ENCODE results near the gene OVCA2.

The OVCA2 gene

DNA sequence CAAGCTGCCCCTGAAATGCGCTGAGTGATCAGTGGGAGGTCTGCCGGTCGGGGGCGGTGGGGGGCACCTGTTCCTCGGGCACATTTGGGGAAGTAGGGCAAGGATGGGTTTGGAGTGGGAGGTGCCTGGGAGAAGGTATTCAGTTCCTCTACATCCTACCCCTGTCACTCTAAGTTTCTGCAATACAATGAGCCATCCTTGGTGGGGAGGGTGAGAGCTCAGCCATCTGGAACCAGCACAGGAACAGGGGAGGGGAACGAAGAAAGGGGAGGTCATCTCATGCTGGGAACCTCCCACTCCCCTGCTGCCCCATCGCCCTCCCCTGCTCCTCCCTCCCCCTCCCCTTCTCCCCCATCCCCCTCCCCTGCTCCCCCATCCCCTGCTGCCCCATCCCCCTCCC, 7.7 kb upstream of the OVCA2 start:
- no peak for DNase-seq (ENCODE audit: low read depth in 3 of 3)

DNA sequence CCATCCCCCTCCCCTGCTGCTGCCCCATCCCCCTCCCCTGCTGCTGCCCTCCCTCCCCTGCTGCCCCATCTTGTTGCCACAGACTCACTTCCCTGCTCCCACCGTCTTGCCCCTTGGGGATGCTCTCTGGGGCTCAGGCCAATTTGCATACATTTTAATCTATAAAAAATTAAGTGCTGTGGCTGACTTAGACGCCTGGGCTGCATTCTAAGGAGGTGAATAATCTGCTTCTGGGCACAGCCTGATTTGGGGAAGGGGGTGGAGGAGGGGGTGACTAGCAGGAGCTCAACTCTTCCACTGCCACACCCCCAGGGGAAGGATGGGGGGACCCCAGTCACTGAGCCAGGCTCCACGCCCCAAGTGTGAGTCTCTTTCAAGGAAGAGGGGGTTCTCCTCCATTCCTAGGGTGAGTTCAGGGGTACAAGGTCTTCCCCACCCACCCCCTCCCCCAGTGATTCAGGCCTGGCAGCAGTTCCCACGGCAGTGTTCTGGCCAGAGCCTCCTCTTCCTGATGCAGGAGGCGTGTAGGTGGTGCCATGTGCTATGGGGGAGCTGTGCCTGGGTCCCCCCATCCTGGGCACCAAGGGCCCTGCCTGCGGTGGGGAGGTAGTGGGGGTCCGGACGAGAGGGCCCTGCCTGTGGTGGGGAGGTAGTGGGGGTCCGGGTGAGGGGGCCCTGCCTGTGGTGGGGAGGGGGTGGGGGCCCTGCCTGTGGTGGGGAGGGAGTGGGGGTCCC, 6.8 kb upstream of the OVCA2 start:
- DNase-seq (ENCODE audit: low read depth in 3 of 3), result no peak

DNA sequence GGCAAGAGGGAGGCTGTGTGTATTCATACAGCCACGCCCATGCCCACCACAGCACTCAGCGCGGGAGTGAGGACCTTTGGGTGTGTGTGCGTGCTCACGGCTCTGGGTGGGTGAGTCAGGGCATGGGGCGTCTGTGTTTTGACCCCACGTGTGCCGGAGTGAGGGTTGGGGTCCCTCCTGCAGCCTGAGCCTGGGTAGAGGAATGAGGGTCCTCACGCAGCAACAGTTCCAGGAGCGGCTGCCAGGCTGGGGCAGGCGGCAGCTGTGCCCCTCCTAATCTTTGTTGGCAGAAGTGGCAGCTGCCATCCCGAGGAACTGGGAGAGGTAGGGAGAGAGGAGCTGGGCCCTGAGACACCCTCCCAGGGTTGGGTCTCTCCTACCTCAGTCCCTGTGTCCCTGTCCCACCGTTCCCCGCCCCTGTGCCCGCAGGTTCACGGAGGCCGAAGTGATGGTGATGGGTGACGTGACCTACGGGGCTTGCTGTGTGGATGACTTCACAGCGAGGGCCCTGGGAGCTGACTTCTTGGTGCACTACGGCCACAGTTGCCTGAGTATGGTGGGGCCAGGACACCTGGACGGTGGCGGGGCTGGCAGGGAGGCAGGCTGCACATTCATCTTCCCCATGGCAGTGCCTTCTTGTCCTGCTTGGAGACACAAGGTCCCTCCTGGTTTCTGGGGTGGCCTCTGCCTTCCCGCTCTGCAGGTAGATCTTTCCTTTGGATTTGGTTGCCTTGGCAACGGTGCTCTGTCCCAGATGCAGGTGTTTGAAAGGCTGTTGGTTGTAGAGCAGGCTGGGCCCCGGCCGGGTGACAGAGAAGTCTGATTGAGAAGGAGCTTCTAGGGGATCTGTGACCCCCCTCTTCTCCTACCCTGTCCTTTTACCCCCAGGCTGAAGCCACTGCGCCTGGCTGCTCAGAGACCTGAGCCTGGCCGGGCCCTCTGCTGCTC, 6.0 kb upstream of the OVCA2 start:
- DNase-seq (ENCODE audit: low read depth in 3 of 3), result no peak

DNA sequence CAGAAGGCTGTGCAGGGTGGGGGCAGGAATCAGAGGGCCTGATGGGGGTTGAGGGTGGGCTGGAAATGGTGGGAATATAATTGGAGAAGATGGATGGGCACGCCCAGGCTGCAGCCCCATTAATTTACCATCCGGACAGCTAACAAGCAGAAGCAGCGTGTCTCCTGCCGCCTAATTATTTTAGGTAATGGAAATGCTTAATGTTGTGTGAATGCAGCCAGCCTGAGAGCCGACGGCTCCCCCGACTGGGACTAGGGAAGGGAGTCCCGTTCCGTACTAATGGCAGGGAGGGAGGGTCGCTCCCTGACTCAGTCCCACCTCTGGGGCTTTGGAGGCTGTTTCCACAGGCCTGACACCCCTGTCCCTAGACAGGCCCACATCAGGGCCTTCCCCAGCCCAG, 4.7 kb upstream of the OVCA2 start:
- DNase-seq (ENCODE audit: low read depth in 3 of 3), result no peak

DNA sequence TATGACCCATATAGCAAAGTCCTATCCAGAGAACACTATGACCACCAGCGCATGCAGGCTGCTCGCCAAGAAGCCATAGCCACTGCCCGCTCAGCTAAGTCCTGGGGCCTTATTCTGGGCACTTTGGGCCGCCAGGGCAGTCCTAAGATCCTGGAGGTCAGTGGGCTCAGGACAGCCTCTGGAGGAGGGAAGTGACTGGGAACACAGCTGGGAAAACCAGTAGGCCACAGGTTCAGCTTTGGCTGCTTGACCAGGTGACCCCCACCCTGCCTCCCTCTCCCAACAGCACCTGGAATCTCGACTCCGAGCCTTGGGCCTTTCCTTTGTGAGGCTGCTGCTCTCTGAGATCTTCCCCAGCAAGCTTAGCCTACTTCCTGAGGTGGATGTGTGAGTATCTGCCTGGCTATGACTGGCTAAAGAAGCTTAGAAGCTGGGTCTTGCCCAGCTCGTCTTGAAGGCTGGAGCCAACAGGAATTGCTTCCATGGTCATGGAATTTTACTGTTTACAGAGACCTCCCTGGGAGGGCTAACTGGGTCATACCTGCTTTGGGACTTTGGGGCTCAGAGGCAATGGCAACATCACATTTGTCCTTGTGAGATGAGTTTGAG, 1.5 kb upstream of the OVCA2 start:
- no peak for DNase-seq (ENCODE audit: low read depth in 3 of 3)

DNA sequence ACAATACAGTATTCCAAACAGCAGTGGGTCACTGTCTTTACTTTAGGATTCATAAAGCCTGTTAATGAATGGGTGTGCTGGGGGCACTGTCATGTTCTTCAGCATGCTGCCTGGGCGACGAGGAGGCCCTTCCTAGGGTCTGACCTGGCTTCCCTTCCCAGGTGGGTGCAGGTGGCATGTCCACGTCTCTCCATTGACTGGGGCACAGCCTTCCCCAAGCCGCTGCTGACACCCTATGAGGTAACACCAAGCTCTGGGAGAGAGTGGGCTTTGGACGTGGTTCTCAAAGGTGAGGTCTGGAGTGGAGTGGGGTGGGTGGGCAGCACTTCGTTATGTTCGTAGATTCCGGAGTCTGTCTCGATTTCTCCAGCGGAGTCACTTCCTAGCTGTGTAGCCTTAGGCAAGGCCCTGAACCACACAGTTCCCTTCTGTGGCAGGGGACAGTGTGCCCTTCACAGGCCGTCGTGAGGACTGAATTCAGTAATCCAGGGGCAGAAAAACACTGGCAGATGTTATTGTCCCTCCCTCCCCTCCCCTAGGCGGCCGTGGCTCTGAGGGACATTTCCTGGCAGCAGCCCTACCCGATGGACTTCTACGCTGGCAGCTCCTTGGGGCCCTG, 771 bp upstream of the OVCA2 start:
- no peak for DNase-seq (ENCODE audit: low read depth in 3 of 3)

DNA sequence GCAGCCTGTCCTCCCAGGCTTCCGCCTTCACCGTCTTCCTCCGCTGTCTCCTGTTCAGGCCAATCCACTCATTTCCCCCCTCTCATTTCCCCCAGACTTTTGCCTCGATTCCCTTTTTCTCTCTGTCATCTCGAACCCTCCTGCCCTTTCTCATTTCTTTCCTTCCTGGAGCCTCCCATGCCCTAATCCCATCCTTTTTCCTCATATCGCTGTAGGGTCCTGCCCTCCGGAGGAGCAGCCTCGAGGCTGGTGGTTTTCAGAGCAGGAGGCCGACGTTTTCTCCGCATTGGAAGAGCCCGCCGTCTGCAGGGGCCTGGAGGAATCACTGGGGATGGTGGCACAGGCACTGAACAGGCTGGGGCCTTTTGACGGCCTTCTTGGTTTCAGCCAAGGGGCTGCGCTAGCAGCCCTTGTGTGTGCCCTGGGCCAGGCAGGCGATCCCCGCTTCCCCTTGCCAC, 597 bp downstream of the OVCA2 start:
- DNase-seq (ENCODE audit: low read depth in 3 of 3), result no peak

DNA sequence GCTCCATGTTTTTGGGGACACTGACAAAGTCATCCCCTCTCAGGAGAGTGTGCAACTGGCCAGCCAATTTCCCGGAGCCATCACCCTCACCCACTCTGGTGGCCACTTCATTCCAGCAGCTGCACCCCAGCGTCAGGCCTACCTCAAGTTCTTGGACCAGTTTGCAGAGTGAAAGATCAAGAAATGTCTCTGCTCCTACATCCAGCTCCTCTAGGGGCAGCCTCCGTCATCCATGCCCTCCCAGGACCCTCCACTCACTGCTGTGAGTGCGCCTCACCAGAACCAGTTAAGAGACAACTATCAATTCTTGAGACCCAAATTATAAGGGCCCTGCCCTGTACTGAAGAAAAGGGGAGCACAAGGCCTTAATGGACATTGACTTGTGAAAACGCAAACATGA, 1.1 kb downstream of the OVCA2 start:
- no peak for DNase-seq (ENCODE audit: low read depth in 3 of 3)

DNA sequence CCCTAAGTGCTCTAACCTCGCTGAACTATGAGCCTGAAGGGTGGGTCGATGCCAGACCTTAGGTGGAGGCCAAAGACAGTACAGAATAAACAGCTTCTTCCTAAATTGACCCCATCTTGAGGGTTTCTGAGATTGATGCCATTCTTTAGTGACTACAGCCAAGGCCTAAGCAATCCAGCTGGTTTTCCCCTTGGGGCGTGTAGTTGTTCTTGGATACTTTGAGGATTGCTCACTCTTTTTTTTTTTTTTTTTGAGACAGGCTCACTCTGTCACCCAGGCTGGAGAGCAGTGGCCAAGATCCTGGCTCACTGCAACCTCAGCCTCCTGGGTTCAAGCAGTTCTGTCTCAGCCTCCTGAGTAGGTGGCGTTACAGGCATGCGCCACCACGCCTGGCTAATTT, 2.0 kb downstream of the OVCA2 start:
- DNase-seq (ENCODE audit: low read depth in 3 of 3), result no peak

DNA sequence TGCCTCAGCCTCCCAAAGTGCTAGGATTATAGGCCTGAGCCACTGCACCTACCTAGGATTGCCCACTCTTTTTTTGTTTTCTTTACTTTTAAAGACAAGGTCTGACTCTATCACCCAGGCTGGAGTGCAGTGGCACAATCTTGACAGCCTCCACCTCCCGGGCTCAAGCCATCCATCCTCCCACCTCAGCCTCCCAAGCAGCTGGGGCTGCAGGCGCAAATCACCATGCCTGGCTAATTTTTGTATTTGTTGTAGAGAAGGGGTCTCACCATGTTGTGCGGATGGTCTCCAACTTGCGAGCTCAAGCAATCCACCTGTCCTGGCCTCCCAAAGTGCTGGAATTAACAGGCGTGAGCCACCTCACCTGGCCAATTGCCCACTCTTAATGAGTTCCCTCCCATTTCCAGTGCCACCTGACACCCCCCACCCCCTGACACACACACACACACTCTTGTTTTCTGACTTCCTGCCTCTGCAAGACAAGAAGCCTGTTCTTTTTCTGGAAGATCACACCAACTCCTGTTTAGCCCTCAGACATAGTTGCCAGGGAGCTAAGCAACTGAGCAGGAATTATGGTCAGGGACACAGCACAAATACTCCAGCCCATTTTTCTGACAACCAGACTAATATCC, 2.6 kb downstream of the OVCA2 start:
- DNase-seq (ENCODE audit: low read depth in 3 of 3), result no peak

DNA sequence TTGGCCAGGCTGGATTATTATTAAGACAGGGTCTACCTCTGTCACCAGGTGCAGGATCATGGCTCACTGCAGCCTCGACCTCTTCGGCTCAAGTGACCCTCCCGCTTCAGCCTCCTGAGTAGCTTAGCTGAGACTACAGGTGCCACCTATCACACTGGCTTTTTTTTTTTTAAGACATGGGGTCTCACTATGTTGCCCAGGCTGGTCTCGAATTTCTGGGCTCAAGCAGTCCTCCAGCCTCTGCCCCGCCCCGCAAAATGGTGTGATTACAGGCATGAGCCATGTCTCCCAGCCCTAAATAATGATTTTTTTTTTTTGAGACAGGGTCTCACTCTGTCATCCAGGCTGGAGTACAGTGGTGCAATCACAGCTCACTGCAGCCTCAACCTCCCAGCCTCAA, 5.8 kb downstream of the OVCA2 start:
- DNase-seq (ENCODE audit: low read depth in 3 of 3), result no peak

DNA sequence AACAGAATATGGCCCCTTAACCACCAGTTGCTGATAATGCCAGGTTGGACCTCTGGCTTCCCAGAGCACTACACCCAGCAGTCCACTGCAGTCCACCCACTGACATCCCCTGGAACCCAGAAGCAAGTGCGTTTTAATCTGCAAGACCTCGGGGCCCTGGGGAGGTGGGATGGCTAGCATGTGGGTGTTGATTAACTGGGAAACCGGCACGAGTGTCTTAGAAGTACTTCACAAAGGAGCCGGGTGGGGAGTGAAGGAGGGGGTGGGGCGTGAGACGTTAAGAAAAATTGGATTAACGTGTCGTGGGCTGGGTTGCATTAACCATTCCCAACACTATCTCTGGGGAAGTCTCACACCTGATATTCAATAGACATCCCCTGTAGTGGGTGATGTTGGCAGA, 7.0 kb downstream of the OVCA2 start:
- DNase-seq (ENCODE audit: low read depth in 3 of 3), result no peak

DNA sequence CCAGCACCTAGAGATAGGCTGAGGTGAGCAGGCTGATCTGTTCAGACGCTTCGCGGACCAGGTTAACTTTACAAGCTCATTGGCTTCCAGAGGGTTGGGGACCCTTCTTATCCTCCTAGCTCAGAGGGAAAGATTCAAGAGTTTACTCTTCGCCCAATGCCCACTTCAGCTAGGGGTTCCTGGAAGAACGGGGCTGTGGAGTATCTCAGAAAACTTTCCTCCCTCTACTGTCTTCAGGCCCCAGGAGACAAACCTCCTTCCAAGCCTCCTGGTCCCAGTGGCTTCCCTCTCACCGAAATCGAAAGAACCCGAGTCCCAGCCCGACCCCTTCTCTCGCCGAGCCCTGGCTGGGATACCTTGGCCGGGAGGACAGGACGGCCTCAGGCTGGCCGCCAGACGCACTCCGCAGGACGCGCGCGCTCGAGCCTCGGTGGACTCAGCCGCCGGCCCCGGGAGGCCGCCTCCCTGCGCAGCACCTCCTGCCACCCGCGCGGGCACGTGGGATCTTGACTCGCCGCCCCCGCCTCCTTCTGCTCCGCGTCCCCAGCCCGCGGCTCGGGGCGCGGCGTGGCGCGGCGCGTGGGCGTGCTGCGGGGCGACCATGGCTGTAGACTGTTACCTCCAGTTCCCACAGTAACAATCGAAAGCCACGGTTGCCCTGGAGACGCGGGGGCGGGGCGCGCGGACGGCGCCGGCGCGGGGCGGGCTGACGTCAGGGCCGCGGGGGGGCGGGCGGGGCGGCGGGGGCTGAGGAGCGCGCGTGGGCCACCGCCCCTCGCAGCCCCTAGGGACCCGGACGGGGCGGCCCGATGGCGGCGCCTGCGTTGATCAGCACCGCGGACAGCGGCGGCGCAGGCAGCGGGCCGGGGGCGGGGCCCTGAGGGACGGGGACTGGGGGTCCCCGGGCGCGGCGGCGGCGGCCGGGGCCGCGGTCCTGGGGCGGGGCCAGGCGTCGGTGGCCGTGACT, 7.8 kb downstream of the OVCA2 start:
- peak in 2 of 3 donors; percentile 78 to 85 for DNase-seq (ENCODE audit: low read depth in 3 of 3)

DNA sequence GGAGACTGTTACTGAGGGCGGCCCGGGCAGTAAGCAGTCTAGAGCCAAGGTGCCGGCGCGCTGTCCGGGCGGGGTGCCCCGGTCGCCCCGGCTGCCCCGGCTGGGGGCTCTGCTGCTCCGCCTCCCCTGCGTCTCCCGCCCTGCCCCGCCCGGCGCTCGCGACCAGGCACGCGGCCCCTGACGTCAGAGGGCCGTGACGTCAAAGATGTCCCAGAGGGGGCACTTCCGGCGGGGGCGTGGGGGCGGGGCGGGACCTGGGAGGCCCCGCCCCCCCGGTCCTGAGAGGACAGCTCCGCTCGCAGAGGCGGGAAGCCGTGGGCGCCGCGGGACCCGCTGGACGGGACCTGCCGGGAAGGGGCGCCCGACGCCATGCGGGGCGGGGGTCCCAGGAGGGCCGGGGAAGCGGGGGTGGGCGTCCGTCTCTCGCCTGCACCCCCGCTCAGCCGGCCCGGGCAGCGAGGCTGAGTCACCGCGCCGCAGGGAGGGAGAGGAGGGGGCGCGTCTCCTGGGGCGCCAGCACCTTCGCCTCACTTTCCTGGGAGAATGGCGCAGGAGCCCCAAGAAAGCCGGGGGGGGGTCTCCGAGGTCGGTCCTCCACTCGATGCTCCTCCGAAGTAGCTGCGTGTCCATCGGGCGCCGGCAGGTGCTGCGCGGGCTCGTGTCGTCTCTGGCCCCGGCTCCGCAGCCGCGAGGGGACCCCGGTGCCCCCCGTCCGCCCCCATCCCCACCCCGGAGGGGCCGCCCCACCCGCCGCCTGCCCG, 8.7 kb downstream of the OVCA2 start:
- no peak for DNase-seq (ENCODE audit: low read depth in 3 of 3)

DNA sequence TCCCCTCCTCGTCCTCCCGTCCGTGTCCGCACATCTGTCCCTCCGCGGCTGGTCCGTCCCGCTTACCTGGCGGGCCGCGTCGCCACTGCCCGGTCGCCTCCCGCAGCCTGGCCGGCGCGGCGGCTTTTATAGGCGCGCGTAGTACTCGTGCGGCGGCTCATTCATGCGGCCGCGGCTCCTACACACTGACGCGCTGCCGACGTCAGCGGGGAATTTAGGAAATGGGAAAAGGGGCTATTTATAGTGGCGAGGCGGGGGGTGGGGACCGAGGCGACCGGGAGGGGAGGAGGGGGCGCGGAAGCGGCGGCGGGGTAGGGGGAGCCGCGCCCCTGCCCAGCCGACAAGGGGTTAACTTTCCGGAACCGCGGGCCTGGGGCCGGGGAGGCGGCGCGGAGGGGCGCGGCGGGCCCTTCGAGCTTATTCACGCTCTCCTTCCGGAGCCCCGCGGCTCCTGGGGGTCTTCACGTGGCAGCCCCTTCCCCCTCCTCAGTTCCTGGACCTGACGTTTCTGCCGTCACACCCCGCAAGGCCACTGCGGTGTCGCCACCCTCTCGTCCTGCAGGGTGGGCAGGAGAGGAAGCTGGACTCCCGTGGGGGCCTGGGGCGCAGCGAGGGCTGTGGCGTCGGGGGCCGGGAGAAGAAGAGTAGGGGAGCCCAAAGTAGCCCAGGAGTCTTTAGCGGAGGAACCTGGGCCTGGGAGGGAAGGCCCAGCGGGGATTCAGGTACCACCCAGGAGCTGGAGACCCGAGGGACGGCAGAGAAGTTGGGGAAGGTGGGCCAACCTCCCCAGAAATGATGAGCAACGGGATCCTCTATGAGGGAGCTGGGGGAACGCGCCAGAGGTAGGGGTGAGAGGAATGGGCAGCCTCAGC, 9.5 kb downstream of the OVCA2 start:
- no peak for DNase-seq (ENCODE audit: low read depth in 3 of 3)

DNA sequence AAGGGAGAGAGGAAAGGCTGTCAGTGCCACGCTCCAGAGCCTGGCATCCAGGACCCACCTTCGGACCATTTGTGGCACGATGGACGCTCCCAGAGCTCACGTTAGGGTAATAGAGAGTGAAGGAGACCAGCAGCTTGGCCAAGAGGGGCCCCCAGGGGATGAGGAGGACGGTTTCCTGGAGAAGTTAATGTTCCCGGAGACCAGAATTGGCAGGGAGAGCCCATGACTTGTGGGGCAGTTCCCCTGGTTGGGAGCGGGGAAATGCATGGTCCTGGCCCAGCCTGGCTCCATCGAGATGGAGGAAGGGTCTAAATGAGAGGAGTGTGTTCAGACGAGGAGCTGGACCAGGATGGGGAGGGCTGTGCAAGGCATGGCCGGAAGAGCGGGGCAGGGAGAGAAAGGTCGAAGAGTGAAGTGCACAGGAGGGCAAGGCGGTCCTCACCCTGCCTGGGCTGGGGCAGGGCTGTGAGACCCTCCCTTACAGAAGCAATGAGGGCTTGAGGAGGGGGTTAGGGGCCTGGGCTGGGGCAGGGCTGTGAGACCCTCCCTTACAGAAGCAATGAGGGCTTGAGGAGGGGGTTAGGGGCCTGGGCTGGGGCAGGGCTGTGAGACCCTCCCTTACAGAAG, 10.2 kb downstream of the OVCA2 start:
- no peak for DNase-seq (ENCODE audit: low read depth in 3 of 3)

DNA sequence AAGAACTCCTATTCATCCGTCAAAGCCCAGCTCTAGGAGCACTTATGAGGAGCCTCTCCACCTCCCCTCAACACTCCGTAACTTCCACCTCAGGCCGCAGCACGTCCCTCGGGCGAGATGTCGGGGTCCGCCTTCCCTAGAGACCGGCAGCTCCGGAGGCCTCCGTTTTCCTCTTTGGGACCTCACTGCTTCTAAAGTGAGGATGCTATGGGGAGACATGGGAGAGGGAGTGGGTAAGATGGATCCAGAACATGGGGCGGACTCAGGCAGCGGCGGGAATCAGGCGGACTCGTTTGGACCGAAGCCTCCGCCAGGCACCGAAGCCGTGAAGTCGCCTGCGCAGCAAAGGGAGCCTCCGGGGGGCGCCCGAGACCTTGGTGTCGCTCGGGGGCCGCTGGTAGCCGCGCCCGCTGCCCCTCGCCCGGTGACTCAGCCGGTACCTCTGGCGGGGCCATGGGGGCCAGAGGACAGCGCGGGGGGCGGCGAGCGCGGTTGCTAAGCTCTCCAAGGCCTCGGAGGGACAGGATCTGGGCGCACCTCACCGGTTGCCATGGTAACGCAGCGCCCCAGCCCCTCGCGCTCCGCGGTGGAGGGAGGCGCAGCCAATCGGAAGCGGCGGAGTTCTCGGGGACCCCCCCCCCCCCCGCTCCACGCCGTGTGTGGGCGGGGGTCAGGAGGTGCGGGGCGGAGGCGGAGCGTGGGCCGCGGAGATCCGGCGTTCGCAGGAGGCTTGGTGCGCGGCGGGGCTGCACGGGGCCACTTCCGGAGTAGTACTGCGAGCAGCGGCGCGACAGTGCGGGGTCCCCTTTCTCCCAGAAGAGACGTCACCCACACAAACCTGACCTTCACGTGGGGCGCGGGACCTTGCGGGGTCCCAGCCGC, 11.8 kb downstream of the OVCA2 start:
- peak in 1 of 3 donors; percentile 77 for DNase-seq (ENCODE audit: low read depth in 3 of 3)

DNA sequence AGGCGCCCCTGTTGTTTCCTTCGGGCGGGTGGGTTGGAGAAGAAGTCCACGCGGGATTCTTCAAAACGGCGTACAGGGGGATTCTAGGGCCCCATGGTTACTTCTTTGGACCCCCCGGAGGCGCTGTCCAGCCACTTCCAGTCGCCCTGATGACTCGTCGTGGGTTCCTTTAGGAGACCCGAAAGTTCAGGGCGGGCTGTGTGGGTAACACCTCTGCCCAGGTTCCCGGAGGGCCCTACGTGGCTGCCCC, 12.4 kb downstream of the OVCA2 start:
- no peak for DNase-seq (ENCODE audit: low read depth in 3 of 3)
